A549 (cell line): ENCODE results near the gene KDM6B. TPM values are rescaled to one million over a fixed set of nuclear protein-coding genes. Genes with fewer than 3 reads are reported as not detected.

Experiments
- ATAC-seq, 2 experiments: fragments of 200-7000 bp in 1 of 2; fragments of >200 bp in 1 of 2; cut with Nextera tagmentation in 1 of 2; cut with Tn5 transposase in 1 of 2; 3 replicates each; pipeline versions ENCODE4 v1.8.0 to v1.9.1; 2018 to 2020; ENCODE audit warnings: mild to moderate bottlenecking in 1 of 2, moderate library complexity in 1 of 2
- CTCF ChIA-PET: fragments of 300-600 bp; sonication (Branson Sonifier 250); formaldehyde crosslinking; extraction: SDS; loops from one replicate; lab custom pipeline; 2021; ENCODE audit warnings: antibody characterized with exemption, inconsistent platforms; lab: Yijun Ruan, JAX
- POLR2A ChIA-PET: fragments of 350-600 bp; formaldehyde crosslinking; extraction: SDS; loops from one replicate; lab custom pipeline; 2021; ENCODE audit warnings: antibody characterized with exemption, inconsistent platforms; lab: Yijun Ruan, JAX
- DNase-seq, 2 experiments: peaks; one replicate each; pipeline versions ENCODE4 v3.0.0 to v3.0.0-alpha.2; 2011 to 2016; ENCODE audit warnings: low read depth in 1 of 2, low spot score in 1 of 2
- FAIRE-seq: peaks from 2 replicates; lab custom pipeline; 2011; peaks lifted over from hg19 to GRCh38; lab: Jason Lieb, UNC
- H3K27ac ChIP-seq, 2 experiments: fragments of >200 bp; sonication (Bioruptor Twin); formaldehyde crosslinking; 3 replicates each; pipeline ENCODE4 v1.5.1; 2016 to 2017
- H3K4me1 ChIP-seq: fragments of >200 bp; sonication (Bioruptor Twin); formaldehyde crosslinking; 3 replicates; pipeline ENCODE4 v1.6.1; 2016
- H3K4me2 ChIP-seq: fragments of >200 bp; sonication (Bioruptor Twin); formaldehyde crosslinking; 3 replicates; pipeline ENCODE4 v1.6.1; 2016
- H3K4me3 ChIP-seq: fragments of >200 bp; sonication (Bioruptor Twin); formaldehyde crosslinking; 3 replicates; pipeline ENCODE4 v1.5.1; 2016
- H3K9me3 ChIP-seq: fragments of >200 bp; sonication (Bioruptor Twin); formaldehyde crosslinking; 3 replicates; pipeline ENCODE4 v1.6.1; 2016
- CBX2 ChIP-seq: fragments of 200-600 bp; sonication (generic); IDR thresholded peaks from 2 replicates; pipeline ENCODE4 v1.6.1; 2016; ENCODE audit warnings: low read depth, mild to moderate bottlenecking, borderline replicate concordance
- CEBPB ChIP-seq, 2 experiments: fragments of >200 bp in 1 of 2; sonication (Bioruptor Twin) in 1 of 2; formaldehyde crosslinking in 1 of 2; IDR thresholded peaks; 2 replicates each; pipeline ENCODE4 v1.6.1; 2012 to 2016
- CHD2 ChIP-seq: fragments of 150-350 bp; IDR thresholded peaks from 2 replicates; pipeline ENCODE4 v1.6.1; 2014; ENCODE audit warnings: low read length; ENCODE audit not compliant: partially characterized antibody
- EHF ChIP-seq: fragments of 250-450 bp; sonication (Bioruptor Pico); IDR thresholded peaks from 2 replicates; pipeline ENCODE4 v1.5.0; 2020; ENCODE audit warnings: mild to moderate bottlenecking
- FOSB ChIP-seq: fragments of 250-450 bp; sonication (Bioruptor Pico); IDR thresholded peaks from 2 replicates; pipeline ENCODE4 v1.5.0; 2020; ENCODE audit warnings: mild to moderate bottlenecking, moderate library complexity
- HDAC2 ChIP-seq: fragments of 200-600 bp; sonication (generic); IDR thresholded peaks from 2 replicates; pipeline ENCODE4 v1.6.1; 2016
- HEYL ChIP-seq: fragments of 250-450 bp; sonication (Bioruptor Pico); IDR thresholded peaks from 2 replicates; pipeline ENCODE4 v1.8.0; 2021; ENCODE audit warnings: mild to moderate bottlenecking, moderate library complexity
- HOXB5 ChIP-seq: fragments of 250-450 bp; sonication (Bioruptor Pico); IDR thresholded peaks from 2 replicates; pipeline ENCODE4 v1.5.0; 2020; ENCODE audit warnings: mild to moderate bottlenecking, moderate library complexity
- JUN ChIP-seq, 2 experiments: fragments of >200 bp; sonication (Bioruptor Twin); formaldehyde crosslinking; IDR thresholded peaks; 2 replicates in 1 of 2; 3 replicates in 1 of 2; pipeline ENCODE4 v1.6.1; 2016 to 2017
- NR3C1 ChIP-seq: fragments of >200 bp; sonication (Bioruptor Twin); formaldehyde crosslinking; IDR thresholded peaks from 3 replicates; pipeline ENCODE4 v1.6.1; 2017
- POLR2A ChIP-seq: IDR thresholded peaks from 2 replicates; pipeline ENCODE4 v1.6.1; 2012; ENCODE audit warnings: mild to moderate bottlenecking, low read length
- POLR2AphosphoS2 ChIP-seq: conservative IDR thresholded peaks from 2 replicates; pipeline ENCODE4 v1.6.1; 2012; ENCODE audit warnings: low read length, improper control_type of control experiment, inconsistent platforms
- RAD21 ChIP-seq, 2 experiments: fragments of >200 bp in 1 of 2; sonication (Bioruptor Twin) in 1 of 2; formaldehyde crosslinking in 1 of 2; IDR thresholded peaks in 1 of 2; conservative IDR thresholded peaks in 1 of 2; 2 replicates in 1 of 2; 3 replicates in 1 of 2; pipeline ENCODE4 v1.6.1; 2012 to 2018; ENCODE audit warnings: inconsistent platforms in 1 of 2
- RNF2 ChIP-seq: fragments of 200-600 bp; sonication (generic); IDR thresholded peaks from 2 replicates; pipeline ENCODE4 v1.6.1; 2016; ENCODE audit warnings: low read depth, mild to moderate bottlenecking, antibody characterized with exemption, moderate library complexity, borderline replicate concordance
- ZSCAN20 ChIP-seq: fragments of 250-450 bp; sonication (Bioruptor Pico); IDR thresholded peaks from 2 replicates; pipeline ENCODE4 v1.8.0; 2022; ENCODE audit warnings: mild to moderate bottlenecking, moderate library complexity
- WGBS: methylation state at CpG from one replicate; pipeline ENCODE4 v1.1.6; 2017; ENCODE audit errors: missing lambda C conversion rate; 5-methylcytosine and 5-hydroxymethylcytosine counted together
- polyA plus RNA-seq, 4 experiments: library from polyadenylated mRNA; depleted of rRNA in 3 of 4; stranded (reverse); fragments of >200 nt; fragmentation: RNase III in 1 of 4; extraction: RNeasy Plus Mini Kit Qiagen cat#74134 plus additional on column Dnase treatment in 1 of 4; gene quantifications; 2 replicates in 3 of 4; 3 replicates in 1 of 4; pipeline ENCODE4 v1.2.3, GENCODE V29; 2011 to 2017
- TF ChIP-seq, protein P1 (sequence below): IDR thresholded peaks from 2 replicates; pipeline ENCODE4 v1.6.1; 2012
- TF ChIP-seq, protein P2 (sequence below): fragments of 200-600 bp; sonication (generic); IDR thresholded peaks from 2 replicates; pipeline ENCODE4 v1.6.1; 2016; ENCODE audit warnings: antibody characterized with exemption, mild to moderate bottlenecking, moderate library complexity
- TF ChIP-seq, protein P3 (sequence below): fragments of 250-450 bp; sonication (Bioruptor Pico); IDR thresholded peaks from 2 replicates; pipeline ENCODE4 v1.5.0; 2020; ENCODE audit warnings: low read depth, mild to moderate bottlenecking, moderate library complexity
- TF ChIP-seq, protein P4 (sequence below): IDR thresholded peaks from 2 replicates; pipeline ENCODE4 v1.6.1; 2012; ENCODE audit warnings: low read depth, borderline replicate concordance
- TF ChIP-seq, protein P5 (sequence below): IDR thresholded peaks from 2 replicates; pipeline ENCODE4 v1.6.1; 2012
- TF ChIP-seq, protein P6 (sequence below): fragments of 250-450 bp; sonication (Bioruptor Pico); IDR thresholded peaks from 2 replicates; pipeline ENCODE4 v1.5.0; 2021; ENCODE audit warnings: mild to moderate bottlenecking, moderate library complexity, borderline replicate concordance

KDM6B gene
- polyA plus RNA-seq, 2 of the 4 experiments (the other 2 are of a cell fraction) = 1.3 to 8.8 TPM

DNA sequence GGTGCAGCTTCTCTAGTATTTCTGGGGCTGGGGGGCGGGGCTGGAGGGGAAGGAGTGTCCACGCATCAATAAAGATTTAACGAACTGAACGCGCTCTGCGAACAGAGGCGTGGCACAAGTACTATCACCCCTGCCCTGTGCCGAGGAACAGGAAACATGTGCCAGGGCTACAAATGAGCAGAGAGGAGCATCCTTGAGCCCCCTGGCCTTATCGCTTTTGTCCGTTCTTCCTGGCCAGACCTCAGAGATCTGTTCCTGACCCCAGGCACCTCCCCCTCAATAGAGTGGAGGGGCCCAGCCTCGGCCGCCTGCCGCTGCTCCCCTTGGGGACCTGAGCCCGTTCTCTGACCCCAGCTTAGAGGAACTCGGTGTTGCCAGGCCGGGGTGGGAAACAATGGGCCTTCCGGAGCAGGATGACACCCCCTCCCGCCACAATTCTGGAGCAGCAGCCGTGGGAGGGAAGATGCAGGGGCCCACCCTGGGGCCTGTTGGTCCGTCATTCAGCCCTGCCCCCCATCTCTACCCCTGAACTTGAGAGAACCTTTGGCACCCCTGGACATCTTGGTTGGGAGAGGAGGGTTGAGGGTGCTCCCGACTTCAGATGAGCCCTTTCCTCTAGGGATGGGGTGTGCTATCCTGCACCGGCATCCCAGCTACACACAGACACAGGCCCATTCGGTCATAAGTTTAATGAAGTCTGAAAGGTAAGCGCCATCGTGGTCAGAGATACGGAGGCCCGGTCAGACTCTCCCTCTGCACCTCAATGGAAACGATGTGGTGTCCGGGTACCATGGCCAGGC is 22.2 kb downstream of the KDM6B start:
- ChIA-PET POLR2A (interaction anchor here (0.6 to 2.7 kb wide), 22 partner anchors 10 to 372 kb away, joined by 3 to 65 read pairs (median 5); partner anchors contain the start of genes CHD3, CNTROB, KDM6B and POLR2A), CTCF (interaction anchor here (1.0 to 2.9 kb wide), 14 partner anchors 11 to 143 kb away, joined by 3 to 48 read pairs (median 10); partner anchors contain the start of gene KDM6B)
- TF ChIP-seq, protein P1, sequence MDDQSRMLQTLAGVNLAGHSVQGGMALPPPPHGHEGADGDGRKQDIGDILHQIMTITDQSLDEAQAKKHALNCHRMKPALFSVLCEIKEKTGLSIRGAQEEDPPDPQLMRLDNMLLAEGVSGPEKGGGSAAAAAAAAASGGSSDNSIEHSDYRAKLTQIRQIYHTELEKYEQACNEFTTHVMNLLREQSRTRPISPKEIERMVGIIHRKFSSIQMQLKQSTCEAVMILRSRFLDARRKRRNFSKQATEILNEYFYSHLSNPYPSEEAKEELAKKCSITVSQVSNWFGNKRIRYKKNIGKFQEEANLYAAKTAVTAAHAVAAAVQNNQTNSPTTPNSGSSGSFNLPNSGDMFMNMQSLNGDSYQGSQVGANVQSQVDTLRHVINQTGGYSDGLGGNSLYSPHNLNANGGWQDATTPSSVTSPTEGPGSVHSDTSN = no peak
- TF ChIP-seq POLR2A = 0 out of 2 replicates have a peak, but pooled peaks have one; percentile 1
- no peak for TF ChIP-seq EHF
- TF ChIP-seq, protein P2, sequence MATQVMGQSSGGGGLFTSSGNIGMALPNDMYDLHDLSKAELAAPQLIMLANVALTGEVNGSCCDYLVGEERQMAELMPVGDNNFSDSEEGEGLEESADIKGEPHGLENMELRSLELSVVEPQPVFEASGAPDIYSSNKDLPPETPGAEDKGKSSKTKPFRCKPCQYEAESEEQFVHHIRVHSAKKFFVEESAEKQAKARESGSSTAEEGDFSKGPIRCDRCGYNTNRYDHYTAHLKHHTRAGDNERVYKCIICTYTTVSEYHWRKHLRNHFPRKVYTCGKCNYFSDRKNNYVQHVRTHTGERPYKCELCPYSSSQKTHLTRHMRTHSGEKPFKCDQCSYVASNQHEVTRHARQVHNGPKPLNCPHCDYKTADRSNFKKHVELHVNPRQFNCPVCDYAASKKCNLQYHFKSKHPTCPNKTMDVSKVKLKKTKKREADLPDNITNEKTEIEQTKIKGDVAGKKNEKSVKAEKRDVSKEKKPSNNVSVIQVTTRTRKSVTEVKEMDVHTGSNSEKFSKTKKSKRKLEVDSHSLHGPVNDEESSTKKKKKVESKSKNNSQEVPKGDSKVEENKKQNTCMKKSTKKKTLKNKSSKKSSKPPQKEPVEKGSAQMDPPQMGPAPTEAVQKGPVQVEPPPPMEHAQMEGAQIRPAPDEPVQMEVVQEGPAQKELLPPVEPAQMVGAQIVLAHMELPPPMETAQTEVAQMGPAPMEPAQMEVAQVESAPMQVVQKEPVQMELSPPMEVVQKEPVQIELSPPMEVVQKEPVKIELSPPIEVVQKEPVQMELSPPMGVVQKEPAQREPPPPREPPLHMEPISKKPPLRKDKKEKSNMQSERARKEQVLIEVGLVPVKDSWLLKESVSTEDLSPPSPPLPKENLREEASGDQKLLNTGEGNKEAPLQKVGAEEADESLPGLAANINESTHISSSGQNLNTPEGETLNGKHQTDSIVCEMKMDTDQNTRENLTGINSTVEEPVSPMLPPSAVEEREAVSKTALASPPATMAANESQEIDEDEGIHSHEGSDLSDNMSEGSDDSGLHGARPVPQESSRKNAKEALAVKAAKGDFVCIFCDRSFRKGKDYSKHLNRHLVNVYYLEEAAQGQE = no peak
- TF ChIP-seq, protein P3, sequence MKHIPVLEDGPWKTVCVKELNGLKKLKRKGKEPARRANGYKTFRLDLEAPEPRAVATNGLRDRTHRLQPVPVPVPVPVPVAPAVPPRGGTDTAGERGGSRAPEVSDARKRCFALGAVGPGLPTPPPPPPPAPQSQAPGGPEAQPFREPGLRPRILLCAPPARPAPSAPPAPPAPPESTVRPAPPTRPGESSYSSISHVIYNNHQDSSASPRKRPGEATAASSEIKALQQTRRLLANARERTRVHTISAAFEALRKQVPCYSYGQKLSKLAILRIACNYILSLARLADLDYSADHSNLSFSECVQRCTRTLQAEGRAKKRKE = 0 out of 2 replicates have a peak, but pooled peaks have one; percentile 16
- TF ChIP-seq, protein P4, sequence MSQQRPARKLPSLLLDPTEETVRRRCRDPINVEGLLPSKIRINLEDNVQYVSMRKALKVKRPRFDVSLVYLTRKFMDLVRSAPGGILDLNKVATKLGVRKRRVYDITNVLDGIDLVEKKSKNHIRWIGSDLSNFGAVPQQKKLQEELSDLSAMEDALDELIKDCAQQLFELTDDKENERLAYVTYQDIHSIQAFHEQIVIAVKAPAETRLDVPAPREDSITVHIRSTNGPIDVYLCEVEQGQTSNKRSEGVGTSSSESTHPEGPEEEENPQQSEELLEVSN = no peak
- TF ChIP-seq POLR2AphosphoS2 = peak; percentile 82; the same call in 1 of the 2 replicates
- no peak for TF ChIP-seq NR3C1
- no peak for TF ChIP-seq CBX2
- TF ChIP-seq FOSB (CRISPR knock-in tag) = 0 out of 2 replicates have a peak, but pooled peaks have one; percentile 57
- WGBS = 33% methylated on average over 29 of the region's 29 CpGs
- FAIRE-seq (no peak), ATAC-seq (no peak; a peak in 2 of 6 replicates), DNase-seq (no peak)
- Histone ChIP-seq H3K27ac (peak overlapping the region; percentile 91 to 98), H3K9me3 (no peaks in the 10 kb centered on the region), H3K4me3 (peak overlapping the region; percentile 69), H3K4me2 (peak overlapping the region; percentile 99), H3K4me1 (peaks cover 29% of the 10 kb centered on the region)

DNA sequence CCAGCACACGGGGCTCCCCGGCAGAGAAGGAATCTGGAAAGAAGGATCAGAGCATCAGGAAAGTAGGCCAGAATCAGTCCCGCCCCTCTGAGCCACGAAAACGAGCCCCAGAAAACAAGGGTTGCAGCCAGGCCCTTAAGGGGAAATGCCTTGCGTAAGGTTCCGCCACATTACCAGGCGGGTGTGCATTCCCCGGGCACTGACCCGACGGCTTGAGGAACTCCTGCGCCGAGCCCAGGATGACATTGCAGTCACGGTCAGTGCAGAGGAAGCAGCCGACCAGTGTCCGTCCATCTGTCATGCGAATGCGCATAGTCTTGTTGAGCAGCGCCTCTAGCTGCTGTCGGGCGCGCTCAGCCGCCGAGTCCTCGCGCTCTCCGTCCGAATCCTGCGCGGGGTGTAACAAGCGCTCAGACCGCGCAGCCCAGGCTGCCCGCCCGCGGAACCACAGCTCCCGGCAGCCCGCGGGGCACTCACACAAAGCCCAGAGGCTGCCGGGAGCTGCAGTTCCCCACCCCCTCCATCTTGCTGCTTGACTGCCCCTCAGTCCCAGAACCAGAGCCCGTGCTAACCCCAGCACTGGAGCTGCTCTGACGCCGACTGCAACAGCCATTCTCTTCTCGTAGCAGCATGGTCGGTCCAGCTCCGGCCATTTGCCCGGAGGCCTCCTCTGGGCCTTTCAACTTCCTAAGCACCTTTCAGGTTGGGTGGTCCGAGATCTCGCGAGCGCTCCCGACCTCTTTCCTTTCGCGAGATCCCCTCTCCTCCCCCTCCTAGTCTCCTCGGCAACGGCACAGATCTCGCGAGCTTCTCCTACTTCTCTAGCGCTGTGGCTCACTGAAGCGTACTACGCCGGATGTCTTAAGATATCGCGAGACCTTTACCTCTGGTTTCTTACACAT is 23.0 kb downstream of the KDM6B start, which contains the start of gene NAA38:
TSS of gene NAA38 (minus strand) at position 749 of the 902 bp plus-strand sequence. CDS start at position 653, 96 bp downstream.
- ChIA-PET CTCF (interaction anchor here (0.5 to 2.9 kb wide), 35 partner anchors 12 to 674 kb away, joined by 3 to 48 read pairs (median 4); partner anchors contain the start of genes KDM6B and WRAP53), POLR2A (interaction anchor here (0.5 to 2.7 kb wide), 39 partner anchors 9 to 373 kb away, joined by 3 to 65 read pairs (median 5); partner anchors contain the start of genes CHD3, CNTROB, KDM6B and MPDU1)
- DNase-seq (peak; percentile 95 to 100), FAIRE-seq (peak; percentile 100), ATAC-seq (peak; percentile 74 to 88)
- Histone ChIP-seq H3K27ac (peak within 1 kb of the TSS; percentile 91 to 98), H3K4me2 (peak within 1 kb of the TSS; percentile 99), H3K4me1 (peaks cover 23% of the 10 kb centered on the region), H3K9me3 (no peaks in the 10 kb centered on the region), H3K4me3 (peak within 1 kb of the TSS; percentile 69)
- WGBS = under 1% methylated on average over 43 of the region's 64 CpGs
- TF ChIP-seq HOXB5 (CRISPR knock-in tag) (peak; percentile 74; the same call in 1 of the 2 replicates), CHD2 (peak; percentile 99), EHF (no peak), JUN (IDR thresholded peaks at IDR 0.05) (peak in 1 of 2 experiments; percentile 56; a peak in 3 of 5 replicates), ZSCAN20 (CRISPR knock-in tag) (no peak), CEBPB (IDR thresholded peaks at IDR 0.05) (peak in 1 of 2 experiments; percentile 38; a peak in 1 of 4 replicates), RNF2 (0 out of 2 replicates have a peak, but pooled peaks have one; percentile 56), HDAC2 (0 out of 2 replicates have a peak, but pooled peaks have one; percentile 34), HEYL (CRISPR knock-in tag) (no peak), RAD21 (conservative IDR thresholded peaks at IDR 0.05 in 1 of 2, IDR thresholded peaks at IDR 0.05 in 1 of 2) (peak; percentile 32 to 56; a peak in 3 of 5 replicates)
- TF ChIP-seq, protein P5, sequence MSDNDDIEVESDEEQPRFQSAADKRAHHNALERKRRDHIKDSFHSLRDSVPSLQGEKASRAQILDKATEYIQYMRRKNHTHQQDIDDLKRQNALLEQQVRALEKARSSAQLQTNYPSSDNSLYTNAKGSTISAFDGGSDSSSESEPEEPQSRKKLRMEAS = peak; percentile 84
- TF ChIP-seq, protein P4 = peak; percentile 75; the same call in 1 of the 2 replicates
- TF ChIP-seq, protein P6, sequence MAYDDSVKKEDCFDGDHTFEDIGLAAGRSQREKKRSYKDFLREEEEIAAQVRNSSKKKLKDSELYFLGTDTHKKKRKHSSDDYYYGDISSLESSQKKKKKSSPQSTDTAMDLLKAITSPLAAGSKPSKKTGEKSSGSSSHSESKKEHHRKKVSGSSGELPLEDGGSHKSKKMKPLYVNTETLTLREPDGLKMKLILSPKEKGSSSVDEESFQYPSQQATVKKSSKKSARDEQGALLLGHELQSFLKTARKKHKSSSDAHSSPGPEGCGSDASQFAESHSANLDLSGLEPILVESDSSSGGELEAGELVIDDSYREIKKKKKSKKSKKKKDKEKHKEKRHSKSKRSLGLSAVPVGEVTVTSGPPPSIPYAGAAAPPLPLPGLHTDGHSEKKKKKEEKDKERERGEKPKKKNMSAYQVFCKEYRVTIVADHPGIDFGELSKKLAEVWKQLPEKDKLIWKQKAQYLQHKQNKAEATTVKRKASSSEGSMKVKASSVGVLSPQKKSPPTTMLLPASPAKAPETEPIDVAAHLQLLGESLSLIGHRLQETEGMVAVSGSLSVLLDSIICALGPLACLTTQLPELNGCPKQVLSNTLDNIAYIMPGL (CRISPR knock-in tag) = no peak
